Metanephros (tissue), 2 donors: ENCODE measurements around the gene PTTG1. TPM values are rescaled to one million over a fixed set of nuclear protein-coding genes. Genes with fewer than 3 reads are reported as not detected.

Experiments used
- small RNA-seq: library from RNA; depleted of rRNA; stranded (forward); fragments of <200 nt; gene quantifications from one replicate; pipeline ENCODE3, GENCODE V24; 2014; ENCODE audit warnings: low replicate concordance
- total RNA-seq: library from RNA; depleted of rRNA; stranded (reverse); fragments of >200 nt; gene quantifications from one replicate; pipeline ENCODE4 v1.2.3, GENCODE V29; 2014

The PTTG1 gene
- 48.8 TPM for total RNA-seq

GRCh38 chr5:160421625-160422258, at the start of gene PTTG1:
Gene PTTG1, plus strand, starts transcription at chr5:160421855. Its CDS starts 458 bp downstream, at chr5:160422313.

DNA sequence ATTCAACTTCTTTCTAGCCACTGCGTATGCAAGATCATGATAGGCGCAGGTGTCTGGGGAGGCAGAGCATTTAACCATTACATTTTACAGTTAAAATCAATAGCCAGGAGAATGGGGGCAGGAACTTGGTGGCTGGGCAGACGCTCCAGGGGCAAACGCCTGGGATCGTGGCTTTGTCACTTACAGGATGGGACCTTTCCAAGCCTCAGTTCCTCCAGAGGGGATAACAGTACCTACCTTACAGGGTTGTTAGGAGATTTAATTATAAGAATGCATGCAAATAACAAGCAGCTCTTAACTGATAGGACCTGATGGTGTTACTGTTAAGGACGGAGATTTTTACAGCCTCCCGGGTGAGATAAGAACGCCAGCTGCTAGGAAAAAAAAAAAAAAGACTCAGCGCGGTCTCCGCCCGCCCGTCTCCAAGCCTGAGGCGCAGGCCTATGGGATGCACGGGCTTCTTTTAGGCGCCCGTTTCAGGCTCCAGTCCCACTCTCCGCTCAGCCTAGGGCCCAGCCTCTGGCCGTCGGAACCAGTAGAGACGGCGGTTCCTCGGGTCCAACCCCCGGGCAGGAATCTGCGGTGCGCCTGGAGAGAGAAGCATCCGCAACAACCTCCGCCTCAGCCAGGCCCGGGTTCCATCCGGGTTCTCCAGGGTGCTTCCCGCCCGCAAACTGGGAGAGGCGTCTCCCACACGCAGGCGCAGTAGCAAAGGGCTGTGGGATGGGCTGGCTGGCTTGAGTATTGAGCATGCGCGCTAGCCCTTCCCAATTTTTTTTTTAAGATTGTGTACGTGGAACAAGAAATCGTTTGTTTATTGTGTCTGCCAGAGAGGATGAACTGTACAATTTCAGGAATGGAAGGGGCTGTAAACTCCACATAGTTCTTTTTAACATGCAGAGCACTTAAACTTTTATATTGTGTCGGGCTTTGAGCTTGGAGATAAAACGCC, 22.0 kb upstream of the PTTG1 start, which contains the start of gene FAM200C:
Gene FAM200C, minus strand, starts transcription at position 653 of the 952 bp plus-strand sequence. CDS start 4,564 bp downstream, outside the sequence.

DNA sequence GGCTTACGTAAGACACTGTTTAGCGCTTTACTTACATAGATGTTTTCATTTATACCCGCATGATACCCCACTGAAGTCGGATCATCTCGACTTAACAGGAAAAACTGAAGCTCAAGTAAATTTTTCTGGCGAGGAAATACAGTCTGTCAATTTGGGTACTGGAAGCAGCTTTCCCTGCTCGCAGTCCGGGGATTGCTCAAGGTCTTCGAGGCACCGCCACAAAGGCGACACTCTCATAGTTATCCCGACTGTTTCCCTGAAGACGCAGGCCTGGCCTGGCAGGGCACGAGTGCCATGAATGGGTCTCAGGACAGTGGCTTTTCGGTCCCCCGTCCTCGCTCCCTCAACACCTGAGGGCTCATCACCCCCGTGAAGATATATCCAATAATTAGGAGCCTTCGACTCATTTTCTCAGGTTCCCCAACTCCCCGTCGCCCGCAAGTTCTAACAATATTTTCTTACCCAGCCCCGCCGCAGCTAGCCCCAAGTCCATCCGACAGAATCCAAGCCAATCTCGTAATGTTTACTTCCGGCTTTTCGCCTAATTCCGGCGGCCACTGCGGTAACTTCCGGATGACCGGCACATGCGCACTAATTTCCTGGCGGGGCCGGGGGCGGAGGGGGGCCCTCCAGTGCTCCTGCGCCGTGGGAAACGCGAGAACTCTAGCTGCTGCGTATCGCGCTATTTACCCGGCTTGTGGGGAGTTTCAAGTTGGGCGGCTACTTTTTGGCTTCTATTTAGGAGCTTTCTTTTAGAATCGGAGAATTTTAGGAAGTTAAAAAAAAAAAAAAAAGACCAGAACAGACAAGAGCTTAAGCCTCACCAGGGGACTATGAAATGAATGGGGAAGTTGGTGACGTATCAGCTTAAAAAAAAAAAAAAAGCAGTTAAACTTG, 2.8 kb upstream of the PTTG1 start, which contains the start of gene SLU7:
Gene SLU7, minus strand, starts transcription at position 521 of the 897 bp plus-strand sequence. CDS start 3,787 bp downstream, outside the sequence.

Small RNA genes lying within 50 kb of the gene (small RNA-seq; reads per million reads assigned to genes)
- not detected for gene MIR3142

Other genes with a start within 250 kb of the PTTG1 start
- not detected for gene FABP6, start 192.3 kb upstream of the PTTG1 start, total RNA-seq
- 4.5 TPM for gene CCNJL, start 109.3 kb upstream of the PTTG1 start, total RNA-seq
- gene C1QTNF2, start 51.2 kb upstream of the PTTG1 start, total RNA-seq: 4.6 TPM
- 11.8 TPM for gene FAM200C, start 21.8 kb upstream of the PTTG1 start, total RNA-seq
- gene SLU7, start 2.8 kb upstream of the PTTG1 start, total RNA-seq: 29.9 TPM